Measurements from ENCODE around the gene GPC6. TPM values are rescaled to one million over a fixed set of nuclear protein-coding genes. Genes with fewer than 3 reads are reported as not detected.

Gene GPC6
- total and polyA plus RNA-seq, 2 donors (not counting 3 experiments of a cell fraction or from before 2014, with no cell fraction given), result 0.01 TPM; not detected in 1

- H3K27me3 ChIP-seq (ENCODE audit: control insufficient read depth in 2 of 2, insufficient read depth in 2 of 2, low read length in 2 of 2), result no peaks in the 10 kb centered on the region
- no peaks in the 10 kb centered on the region for H3K9me1 ChIP-seq (replicated peaks; ENCODE audit: control insufficient read depth, extremely low read depth, insufficient read depth, low read length)
- no peak overlapping the region for H2AFZ ChIP-seq (ENCODE audit: low read depth, low read length)
- no peak overlapping the region for H3K9ac ChIP-seq (replicated peaks; ENCODE audit: extremely low read depth, insufficient read depth, low read length)
- no peaks in the 10 kb centered on the region for H3K36me3 ChIP-seq (ENCODE audit: control insufficient read depth in 2 of 2, extremely low read depth in 1 of 2, insufficient read depth in 2 of 2, low read length in 2 of 2)
- dilution Hi-C loops (cut with MboI; ENCODE audit: extremely low pct_ligation_motif_present, low sequenced_read_pairs) (no loop called here), intact Hi-C loops (cut with micrococcal nuclease) (no loop called here)
- POLR2A ChIA-PET, result no interaction called here
- TF ChIP-seq JUN (IDR thresholded peaks at IDR 0.05; ENCODE audit: borderline replicate concordance, insufficient read depth, insufficient read length, low read depth) (no peak), EZH2 (IDR thresholded peaks at IDR 0.05; ENCODE audit: borderline replicate concordance, low read depth, low read length, severe bottlenecking) (no peak), POLR2AphosphoS5 (IDR thresholded peaks at IDR 0.05; ENCODE audit: insufficient read depth, low read depth, low read length) (no peak), FOS (IDR thresholded peaks at IDR 0.05; ENCODE audit: borderline replicate concordance, insufficient read depth, low read length) (no peak), MYC (IDR thresholded peaks at IDR 0.05; ENCODE audit: low read depth, low read length) (no peak), POLR2A (IDR thresholded peaks at IDR 0.05; ENCODE audit: low read depth, low read length) (no peak), GATA2 (IDR thresholded peaks at IDR 0.05; ENCODE audit: insufficient read depth, insufficient read length, low read depth, low read length) (no peak), MAX (IDR thresholded peaks at IDR 0.05; ENCODE audit: insufficient read depth, insufficient read length) (no peak), CTCF (IDR thresholded peaks at IDR 0.05; ENCODE audit: extremely low read depth in 1 of 2, insufficient read depth in 1 of 2, low read depth in 1 of 2, low read length in 2 of 2) (no peak)
- H3K4me1 ChIP-seq (ENCODE audit: control insufficient read depth, extremely low read depth, insufficient read depth, low read length), result no peaks in the 10 kb centered on the region
- DNase-seq (ENCODE audit: low read depth, low spot score) (no peak), FAIRE-seq (no peak)
- peaks cover 5% of the 10 kb centered on the region for H3K9me3 ChIP-seq (replicated peaks; ENCODE audit: control insufficient read depth, insufficient read depth, low read length)
- H3K4me2 ChIP-seq (ENCODE audit: insufficient read depth, low read length), result no peak overlapping the region
- no peak overlapping the region for H3K4me3 ChIP-seq (replicated peaks in 1 of 3; ENCODE audit: insufficient read depth in 1 of 3, low read depth in 1 of 3, low read length in 3 of 3)
- CTCF ChIA-PET, result no interaction called here
- no TSS peak for BruUV-seq (replicated peaks)
- H3K79me2 ChIP-seq (ENCODE audit: control insufficient read depth, insufficient read depth, low read length), result no peaks in the 10 kb centered on the region
- no peak overlapping the region for H3K27ac ChIP-seq (ENCODE audit: insufficient read depth, low read depth, low read length)
- H4K20me1 ChIP-seq (replicated peaks; ENCODE audit: control insufficient read depth, extremely low read depth, insufficient read depth, low read length), result no peaks in the 10 kb centered on the region
These were observed 499.8 kb downstream of the GPC6 start for GRCh38 chr13:93726173-93726957.

Data from endothelial cell of umbilical vein (primary cell).